GM23338 (cell line): Measurements from ENCODE around the gene C10orf105. TPM values are rescaled to one million over a fixed set of nuclear protein-coding genes. Genes with fewer than 3 reads are reported as not detected.

Experiments used
- ATAC-seq: fragments of 200-7000 bp; cut with Tn5 transposase; 3 replicates; pipeline ENCODE4 v1.9.1; 2020
- DNase-seq: peaks from one replicate; pipeline ENCODE4 v3.0.0-alpha.2; 2015; ENCODE audit warnings: low spot score
- H2AFZ ChIP-seq: fragments of 200-600 bp; sonication (generic); 2 replicates; pipeline ENCODE4 v1.8.0; 2016; ENCODE audit warnings: antibody characterized with exemption, mild to moderate bottlenecking, moderate library complexity
- H3F3A ChIP-seq: fragments of 200-600 bp; sonication (generic); replicated peaks from 2 replicates; pipeline ENCODE4 v1.8.0; 2017; ENCODE audit warnings: antibody characterized with exemption, mixed run types, low read depth
- H3K27ac ChIP-seq: fragments of 200-600 bp; sonication (generic); 2 replicates; pipeline ENCODE4 v1.6.1; 2016; ENCODE audit warnings: low read depth
- H3K27me3 ChIP-seq: fragments of 200-600 bp; sonication (generic); 2 replicates; pipeline ENCODE4 v1.8.0; 2016; ENCODE audit warnings: mild to moderate bottlenecking, mixed run types, moderate library complexity; ENCODE audit not compliant: insufficient read depth
- H3K36me3 ChIP-seq: fragments of 200-600 bp; sonication (generic); 2 replicates; pipeline ENCODE4 v1.8.0; 2016; ENCODE audit warnings: mild to moderate bottlenecking; ENCODE audit not compliant: insufficient read depth
- H3K4me1 ChIP-seq: fragments of 200-600 bp; sonication (generic); 2 replicates; pipeline ENCODE4 v1.8.0; 2016; ENCODE audit warnings: mild to moderate bottlenecking, moderate library complexity; ENCODE audit not compliant: insufficient read depth
- H3K4me2 ChIP-seq: fragments of 200-600 bp; sonication (generic); 2 replicates; pipeline ENCODE4 v1.7.1; 2017; ENCODE audit warnings: mixed run types
- H3K4me3 ChIP-seq: fragments of 200-600 bp; sonication (generic); 2 replicates; pipeline ENCODE4 v1.6.1; 2016; ENCODE audit warnings: mixed run types
- H3K79me2 ChIP-seq: fragments of 200-600 bp; sonication (generic); replicated peaks from 2 replicates; pipeline ENCODE4 v1.8.0; 2017; ENCODE audit warnings: mild to moderate bottlenecking; ENCODE audit not compliant: insufficient read depth
- H3K9me2 ChIP-seq: fragments of 200-600 bp; sonication (generic); 2 replicates; pipeline ENCODE4 v1.8.0; 2017; ENCODE audit not compliant: insufficient read depth
- H4K20me1 ChIP-seq: fragments of 200-600 bp; sonication (generic); replicated peaks from 2 replicates; pipeline ENCODE4 v1.8.0; 2017; ENCODE audit warnings: mild to moderate bottlenecking; ENCODE audit not compliant: insufficient read depth
- H3K27ac Mint-ChIP-seq: 2 replicates; pipeline ENCODE4 v1.8.0; 2020; ENCODE audit warnings: inconsistent platforms, mild to moderate bottlenecking, moderate library complexity, mixed read lengths
- H3K27me3 Mint-ChIP-seq: 3 replicates; pipeline ENCODE4 v1.8.0; 2022; ENCODE audit warnings: low read depth, mild to moderate bottlenecking, moderate library complexity, mixed read lengths, inconsistent platforms; ENCODE audit not compliant: insufficient read depth, poor library complexity
- H3K36me3 Mint-ChIP-seq: 3 replicates; pipeline ENCODE4 v1.8.0; 2021; ENCODE audit warnings: low read depth, mild to moderate bottlenecking, inconsistent platforms, moderate library complexity, mixed read lengths
- H3K4me1 Mint-ChIP-seq: 3 replicates; pipeline ENCODE4 v1.8.0; 2020; ENCODE audit warnings: mild to moderate bottlenecking, inconsistent platforms, mixed read lengths
- H3K4me3 Mint-ChIP-seq: 3 replicates; pipeline ENCODE4 v1.8.0; 2021; ENCODE audit warnings: moderate library complexity, mild to moderate bottlenecking, inconsistent platforms, mixed read lengths
- H3K9me3 Mint-ChIP-seq: 3 replicates; pipeline ENCODE4 v1.8.0; 2020; ENCODE audit warnings: moderate library complexity, mild to moderate bottlenecking, inconsistent platforms, mixed read lengths
- CREB1 ChIP-seq: fragments of 250-450 bp; sonication (Bioruptor Pico); IDR thresholded peaks from 2 replicates; pipeline ENCODE4 v1.5.0; 2020; ENCODE audit warnings: low read depth, mild to moderate bottlenecking, moderate library complexity
- ETS1 ChIP-seq: IDR thresholded peaks from 2 replicates; pipeline ENCODE4 v1.6.1; 2016; ENCODE audit warnings: antibody characterized with exemption
- EZH2 ChIP-seq: fragments of 200-600 bp; sonication (generic); IDR thresholded peaks from one replicate; pipeline ENCODE4 v1.8.0; 2017; ENCODE audit warnings: antibody characterized with exemption, mild to moderate bottlenecking, low read depth; ENCODE audit not compliant: unreplicated experiment
- EZH2phosphoT487 ChIP-seq: fragments of 200-600 bp; sonication (generic); IDR thresholded peaks from one replicate; pipeline ENCODE4 v1.8.1; 2018; ENCODE audit warnings: antibody characterized with exemption; ENCODE audit not compliant: unreplicated experiment
- JUNB ChIP-seq: IDR thresholded peaks from one replicate; pipeline ENCODE4 v1.6.1; 2016; ENCODE audit warnings: antibody characterized with exemption; ENCODE audit not compliant: unreplicated experiment
- NANOG ChIP-seq: IDR thresholded peaks from 2 replicates; pipeline ENCODE4 v1.6.1; 2016; ENCODE audit warnings: antibody characterized with exemption, borderline replicate concordance
- POLR2AphosphoS5 ChIP-seq: IDR thresholded peaks from 2 replicates; pipeline ENCODE4 v1.6.1; 2016; ENCODE audit warnings: antibody characterized with exemption, low read depth
- REST ChIP-seq: IDR thresholded peaks from one replicate; pipeline ENCODE4 v1.6.1; 2018; ENCODE audit warnings: antibody characterized with exemption; ENCODE audit not compliant: unreplicated experiment
- STAT1 ChIP-seq: IDR thresholded peaks from one replicate; pipeline ENCODE4 v1.6.1; 2016; ENCODE audit warnings: antibody characterized with exemption; ENCODE audit not compliant: unreplicated experiment
- ZNF114 ChIP-seq: fragments of 250-450 bp; sonication (Bioruptor Pico); IDR thresholded peaks from 2 replicates; pipeline ENCODE4 v1.5.0; 2020; ENCODE audit warnings: mild to moderate bottlenecking, moderate library complexity
- ZNF331 ChIP-seq: fragments of 250-450 bp; sonication (Bioruptor Pico); IDR thresholded peaks from 2 replicates; pipeline ENCODE4 v1.5.0; 2020; ENCODE audit warnings: low read depth, mild to moderate bottlenecking, moderate library complexity
- polyA plus RNA-seq: library from polyadenylated mRNA; unstranded; fragments of >200 nt; fragmentation: Nextera tagmentation; extraction: Ambion mirVana; gene quantifications from 2 replicates; pipeline ENCODE4 v1.2.1, GENCODE V29; 2016
- total RNA-seq: library from RNA; depleted of rRNA; stranded (reverse); fragments of >200 nt; shearing (Covaris generic); gene quantifications from 2 replicates; pipeline ENCODE4 v1.2.3, GENCODE V29; 2014
- TF ChIP-seq, protein P1 (sequence below): fragments of 250-450 bp; sonication (Bioruptor Pico); IDR thresholded peaks from 2 replicates; pipeline ENCODE4 v1.5.0; 2020; ENCODE audit warnings: mild to moderate bottlenecking, moderate library complexity
- TF ChIP-seq, protein P2 (sequence below), 2 experiments: fragments of 200-600 bp in 1 of 2; sonication (generic) in 1 of 2; conservative IDR thresholded peaks; 2 replicates each; pipeline versions ENCODE4 v1.5.1 to v1.6.1; 2016 to 2017; ENCODE audit warnings: antibody characterized with exemption in 2 of 2, low read depth in 2 of 2, mild to moderate bottlenecking in 2 of 2, moderate library complexity in 1 of 2

Gene C10orf105
- total and polyA plus RNA-seq, 2 experiments from 2014 or later = 0.15 to 0.17 TPM

GRCh38 chr10:71741671-71742070 is 22.1 kb upstream of the C10orf105 start:
- H3K79me2 ChIP-seq = no peaks in the 10 kb centered on the region
- no peaks in the 10 kb centered on the region for H3F3A ChIP-seq
- Mint-ChIP-seq H3K36me3 (no peaks in the 10 kb centered on the region; the same call in 2 of the 3 replicates), H3K27ac (no peak overlapping the region), H3K9me3 (no peaks in the 10 kb centered on the region), H3K4me3 (no peak overlapping the region), H3K4me1 (peaks cover 11% of the 10 kb centered on the region; the same call in 2 of the 3 replicates), H3K27me3 (peaks cover 8% of the 10 kb centered on the region)
- H3K4me1 ChIP-seq = no peaks in the 10 kb centered on the region
- no peak overlapping the region for H3K27ac ChIP-seq
- no peak overlapping the region for H3K4me2 ChIP-seq
- no peaks in the 10 kb centered on the region for H4K20me1 ChIP-seq
- ATAC-seq = no peak
- no peak overlapping the region for H3K4me3 ChIP-seq
- no peaks in the 10 kb centered on the region for H3K27me3 ChIP-seq
- no peak for DNase-seq
- no peaks in the 10 kb centered on the region for H3K9me2 ChIP-seq
- H3K36me3 ChIP-seq = no peaks in the 10 kb centered on the region
- H2AFZ ChIP-seq = no peak overlapping the region
- no peak for TF ChIP-seq STAT1
- TF ChIP-seq NANOG = no peak
- no peak for TF ChIP-seq JUNB
- TF ChIP-seq ZNF331 (CRISPR knock-in tag) = no peak
- TF ChIP-seq ZNF114 = no peak
- no peak for TF ChIP-seq REST
- TF ChIP-seq, protein P1, sequence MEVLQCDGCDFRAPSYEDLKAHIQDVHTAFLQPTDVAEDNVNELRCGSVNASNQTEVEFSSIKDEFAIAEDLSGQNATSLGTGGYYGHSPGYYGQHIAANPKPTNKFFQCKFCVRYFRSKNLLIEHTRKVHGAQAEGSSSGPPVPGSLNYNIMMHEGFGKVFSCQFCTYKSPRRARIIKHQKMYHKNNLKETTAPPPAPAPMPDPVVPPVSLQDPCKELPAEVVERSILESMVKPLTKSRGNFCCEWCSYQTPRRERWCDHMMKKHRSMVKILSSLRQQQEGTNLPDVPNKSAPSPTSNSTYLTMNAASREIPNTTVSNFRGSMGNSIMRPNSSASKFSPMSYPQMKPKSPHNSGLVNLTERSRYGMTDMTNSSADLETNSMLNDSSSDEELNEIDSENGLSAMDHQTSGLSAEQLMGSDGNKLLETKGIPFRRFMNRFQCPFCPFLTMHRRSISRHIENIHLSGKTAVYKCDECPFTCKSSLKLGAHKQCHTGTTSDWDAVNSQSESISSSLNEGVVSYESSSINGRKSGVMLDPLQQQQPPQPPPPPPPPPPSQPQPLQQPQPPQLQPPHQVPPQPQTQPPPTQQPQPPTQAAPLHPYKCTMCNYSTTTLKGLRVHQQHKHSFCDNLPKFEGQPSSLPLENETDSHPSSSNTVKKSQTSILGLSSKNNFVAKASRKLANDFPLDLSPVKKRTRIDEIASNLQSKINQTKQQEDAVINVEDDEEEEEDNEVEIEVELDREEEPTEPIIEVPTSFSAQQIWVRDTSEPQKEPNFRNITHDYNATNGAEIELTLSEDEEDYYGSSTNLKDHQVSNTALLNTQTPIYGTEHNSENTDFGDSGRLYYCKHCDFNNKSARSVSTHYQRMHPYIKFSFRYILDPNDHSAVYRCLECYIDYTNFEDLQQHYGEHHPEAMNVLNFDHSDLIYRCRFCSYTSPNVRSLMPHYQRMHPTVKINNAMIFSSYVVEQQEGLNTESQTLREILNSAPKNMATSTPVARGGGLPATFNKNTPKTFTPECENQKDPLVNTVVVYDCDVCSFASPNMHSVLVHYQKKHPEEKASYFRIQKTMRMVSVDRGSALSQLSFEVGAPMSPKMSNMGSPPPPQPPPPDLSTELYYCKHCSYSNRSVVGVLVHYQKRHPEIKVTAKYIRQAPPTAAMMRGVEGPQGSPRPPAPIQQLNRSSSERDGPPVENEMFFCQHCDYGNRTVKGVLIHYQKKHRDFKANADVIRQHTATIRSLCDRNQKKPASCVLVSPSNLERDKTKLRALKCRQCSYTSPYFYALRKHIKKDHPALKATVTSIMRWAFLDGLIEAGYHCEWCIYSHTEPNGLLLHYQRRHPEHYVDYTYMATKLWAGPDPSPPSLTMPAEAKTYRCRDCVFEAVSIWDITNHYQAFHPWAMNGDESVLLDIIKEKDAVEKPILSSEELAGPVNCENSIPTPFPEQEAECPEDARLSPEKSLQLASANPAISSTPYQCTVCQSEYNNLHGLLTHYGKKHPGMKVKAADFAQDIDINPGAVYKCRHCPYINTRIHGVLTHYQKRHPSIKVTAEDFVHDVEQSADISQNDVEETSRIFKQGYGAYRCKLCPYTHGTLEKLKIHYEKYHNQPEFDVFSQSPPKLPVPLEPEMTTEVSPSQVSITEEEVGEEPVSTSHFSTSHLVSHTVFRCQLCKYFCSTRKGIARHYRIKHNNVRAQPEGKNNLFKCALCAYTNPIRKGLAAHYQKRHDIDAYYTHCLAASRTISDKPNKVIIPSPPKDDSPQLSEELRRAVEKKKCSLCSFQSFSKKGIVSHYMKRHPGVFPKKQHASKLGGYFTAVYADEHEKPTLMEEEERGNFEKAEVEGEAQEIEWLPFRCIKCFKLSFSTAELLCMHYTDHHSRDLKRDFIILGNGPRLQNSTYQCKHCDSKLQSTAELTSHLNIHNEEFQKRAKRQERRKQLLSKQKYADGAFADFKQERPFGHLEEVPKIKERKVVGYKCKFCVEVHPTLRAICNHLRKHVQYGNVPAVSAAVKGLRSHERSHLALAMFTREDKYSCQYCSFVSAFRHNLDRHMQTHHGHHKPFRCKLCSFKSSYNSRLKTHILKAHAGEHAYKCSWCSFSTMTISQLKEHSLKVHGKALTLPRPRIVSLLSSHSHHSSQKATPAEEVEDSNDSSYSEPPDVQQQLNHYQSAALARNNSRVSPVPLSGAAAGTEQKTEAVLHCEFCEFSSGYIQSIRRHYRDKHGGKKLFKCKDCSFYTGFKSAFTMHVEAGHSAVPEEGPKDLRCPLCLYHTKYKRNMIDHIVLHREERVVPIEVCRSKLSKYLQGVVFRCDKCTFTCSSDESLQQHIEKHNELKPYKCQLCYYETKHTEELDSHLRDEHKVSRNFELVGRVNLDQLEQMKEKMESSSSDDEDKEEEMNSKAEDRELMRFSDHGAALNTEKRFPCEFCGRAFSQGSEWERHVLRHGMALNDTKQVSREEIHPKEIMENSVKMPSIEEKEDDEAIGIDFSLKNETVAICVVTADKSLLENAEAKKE (CRISPR knock-in tag) = no peak
- TF ChIP-seq EZH2 = no peak
- TF ChIP-seq EZH2phosphoT487 = no peak
- no peak for TF ChIP-seq ETS1
- no peak for TF ChIP-seq CREB1 (CRISPR knock-in tag)
- TF ChIP-seq POLR2AphosphoS5 = no peak
- TF ChIP-seq, protein P2, sequence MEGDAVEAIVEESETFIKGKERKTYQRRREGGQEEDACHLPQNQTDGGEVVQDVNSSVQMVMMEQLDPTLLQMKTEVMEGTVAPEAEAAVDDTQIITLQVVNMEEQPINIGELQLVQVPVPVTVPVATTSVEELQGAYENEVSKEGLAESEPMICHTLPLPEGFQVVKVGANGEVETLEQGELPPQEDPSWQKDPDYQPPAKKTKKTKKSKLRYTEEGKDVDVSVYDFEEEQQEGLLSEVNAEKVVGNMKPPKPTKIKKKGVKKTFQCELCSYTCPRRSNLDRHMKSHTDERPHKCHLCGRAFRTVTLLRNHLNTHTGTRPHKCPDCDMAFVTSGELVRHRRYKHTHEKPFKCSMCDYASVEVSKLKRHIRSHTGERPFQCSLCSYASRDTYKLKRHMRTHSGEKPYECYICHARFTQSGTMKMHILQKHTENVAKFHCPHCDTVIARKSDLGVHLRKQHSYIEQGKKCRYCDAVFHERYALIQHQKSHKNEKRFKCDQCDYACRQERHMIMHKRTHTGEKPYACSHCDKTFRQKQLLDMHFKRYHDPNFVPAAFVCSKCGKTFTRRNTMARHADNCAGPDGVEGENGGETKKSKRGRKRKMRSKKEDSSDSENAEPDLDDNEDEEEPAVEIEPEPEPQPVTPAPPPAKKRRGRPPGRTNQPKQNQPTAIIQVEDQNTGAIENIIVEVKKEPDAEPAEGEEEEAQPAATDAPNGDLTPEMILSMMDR (conservative IDR thresholded peaks at IDR 0.05; ENCODE audit: low read depth in 2 of 2) = no peak
